Muscle of back (tissue), 11 donors: ENCODE data around the gene HOXC6. TPM values are rescaled to one million over a fixed set of nuclear protein-coding genes. Genes with fewer than 3 reads are reported as not detected.
A peak's percentile ranks its signal among the peaks of the same experiment; 100 is the strongest.

ENCODE experiments used
- DNase-seq, 3 donors: peaks; one replicate each; pipeline versions ENCODE4 v3.0.0 to v3.0.0-alpha.2; 2013
- polyA plus RNA-seq, 10 donors: library from polyadenylated mRNA; unstranded; fragments of 120-200 nt; gene quantifications; one replicate each; pipeline ENCODE4 v1.2.1, GENCODE V29; 2013; ENCODE audit not compliant: insufficient read length in 10 of 10

HOXC6 gene
- polyA plus RNA-seq, 10 donors: 9.6 to 30.4 (median 13.2) TPM

GRCh38 chr12:53989227-53990113 is 38.8 kb upstream of the HOXC6 start:
- DNase-seq: peak in 1 of 3 donors; percentile 91

GRCh38 chr12:53990311-53991076 is 37.7 kb upstream of the HOXC6 start:
- DNase-seq: peak in 1 of 3 donors; percentile 74

- peak in 1 of 3 donors; percentile 85 for DNase-seq
Measured at GRCh38 chr12:53991077-53991460, 37.2 kb upstream of the HOXC6 start.

GRCh38 chr12:53992377-53992889 is 35.8 kb upstream of the HOXC6 start:
- peak in 1 of 3 donors; percentile 59 for DNase-seq

- DNase-seq: peak in 1 of 3 donors; percentile 76
Measured at GRCh38 chr12:53993162-53994008, 34.9 kb upstream of the HOXC6 start.

- DNase-seq: peak in 1 of 3 donors; percentile 82
Measured at GRCh38 chr12:53994009-53994263, 34.3 kb upstream of the HOXC6 start.

- peak in 1 of 3 donors; percentile 84 for DNase-seq
Measured at GRCh38 chr12:53994264-53995001, 33.8 kb upstream of the HOXC6 start.

- DNase-seq: no peak
Measured at GRCh38 chr12:53995002-53995377, 33.2 kb upstream of the HOXC6 start.

- peak in 1 of 3 donors; percentile 93 for DNase-seq
Measured at GRCh38 chr12:53995378-53996239, 32.6 kb upstream of the HOXC6 start.

GRCh38 chr12:53996240-53997203 is 31.7 kb upstream of the HOXC6 start:
- DNase-seq: peak in 1 of 3 donors; percentile 77

GRCh38 chr12:53997204-53998109 is 30.8 kb upstream of the HOXC6 start:
- DNase-seq: peak in 1 of 3 donors; percentile 83

GRCh38 chr12:53998110-53998899 is 29.9 kb upstream of the HOXC6 start:
- DNase-seq: peak in 1 of 3 donors; percentile 86

GRCh38 chr12:53998900-53999236 is 29.4 kb upstream of the HOXC6 start:
- no peak for DNase-seq

- DNase-seq: peak in 2 of 3 donors; percentile 83 to 96
Measured at GRCh38 chr12:53999559-54000115, 28.6 kb upstream of the HOXC6 start.

GRCh38 chr12:54000116-54001114 is 27.8 kb upstream of the HOXC6 start, which contains the start of gene HOXC9:
Gene HOXC9, plus strand, starts transcription at chr12:54000161. Its CDS starts 28 bp downstream, at chr12:54000189.
- DNase-seq: no peak
